A549 (cell line): ENCODE measurements around the gene MAJIN. TPM values are rescaled to one million over a fixed set of nuclear protein-coding genes. Genes with fewer than 3 reads are reported as not detected.

ENCODE experiments used
- ATAC-seq, 2 experiments: fragments of 200-7000 bp in 1 of 2; fragments of >200 bp in 1 of 2; cut with Nextera tagmentation in 1 of 2; cut with Tn5 transposase in 1 of 2; 3 replicates each; pipeline versions ENCODE4 v1.8.0 to v1.9.1; 2018 to 2020; ENCODE audit warnings: mild to moderate bottlenecking in 1 of 2, moderate library complexity in 1 of 2
- CTCF ChIA-PET: fragments of 300-600 bp; sonication (Branson Sonifier 250); formaldehyde crosslinking; extraction: SDS; loops from one replicate; lab custom pipeline; 2021; ENCODE audit warnings: antibody characterized with exemption, inconsistent platforms; lab: Yijun Ruan, JAX
- POLR2A ChIA-PET: fragments of 350-600 bp; formaldehyde crosslinking; extraction: SDS; loops from one replicate; lab custom pipeline; 2021; ENCODE audit warnings: antibody characterized with exemption, inconsistent platforms; lab: Yijun Ruan, JAX
- DNase-seq, 2 experiments: peaks; one replicate each; pipeline versions ENCODE4 v3.0.0 to v3.0.0-alpha.2; 2011 to 2016; ENCODE audit warnings: low read depth in 1 of 2, low spot score in 1 of 2
- FAIRE-seq: peaks from 2 replicates; lab custom pipeline; 2011; peaks lifted over from hg19 to GRCh38; lab: Jason Lieb, UNC
- H3K27ac ChIP-seq, 2 experiments: fragments of >200 bp; sonication (Bioruptor Twin); formaldehyde crosslinking; 3 replicates each; pipeline ENCODE4 v1.5.1; 2016 to 2017
- H3K4me1 ChIP-seq: fragments of >200 bp; sonication (Bioruptor Twin); formaldehyde crosslinking; 3 replicates; pipeline ENCODE4 v1.6.1; 2016
- H3K4me2 ChIP-seq: fragments of >200 bp; sonication (Bioruptor Twin); formaldehyde crosslinking; 3 replicates; pipeline ENCODE4 v1.6.1; 2016
- H3K4me3 ChIP-seq: fragments of >200 bp; sonication (Bioruptor Twin); formaldehyde crosslinking; 3 replicates; pipeline ENCODE4 v1.5.1; 2016
- H3K9me3 ChIP-seq: fragments of >200 bp; sonication (Bioruptor Twin); formaldehyde crosslinking; 3 replicates; pipeline ENCODE4 v1.6.1; 2016
- BHLHE40 ChIP-seq: IDR thresholded peaks from 2 replicates; pipeline ENCODE4 v1.6.1; 2012; ENCODE audit warnings: low read depth, low read length, inconsistent platforms
- CBX8 ChIP-seq: fragments of 200-600 bp; sonication (generic); IDR thresholded peaks from 2 replicates; pipeline ENCODE4 v1.6.1; 2016
- CHD4 ChIP-seq: fragments of 200-600 bp; sonication (generic); IDR thresholded peaks from 2 replicates; pipeline ENCODE4 v1.6.1; 2016; ENCODE audit warnings: antibody characterized with exemption, mild to moderate bottlenecking, borderline replicate concordance
- EHF ChIP-seq: fragments of 250-450 bp; sonication (Bioruptor Pico); IDR thresholded peaks from 2 replicates; pipeline ENCODE4 v1.5.0; 2020; ENCODE audit warnings: mild to moderate bottlenecking
- HOXB5 ChIP-seq: fragments of 250-450 bp; sonication (Bioruptor Pico); IDR thresholded peaks from 2 replicates; pipeline ENCODE4 v1.5.0; 2020; ENCODE audit warnings: mild to moderate bottlenecking, moderate library complexity
- MAFK ChIP-seq: fragments of 450-650 bp; IDR thresholded peaks from 2 replicates; pipeline ENCODE4 v1.6.1; 2014; ENCODE audit not compliant: partially characterized antibody
- MYC ChIP-seq: IDR thresholded peaks from 2 replicates; pipeline ENCODE4 v1.6.1; 2012; ENCODE audit warnings: mild to moderate bottlenecking, inconsistent platforms, low read length, improper control_type of control experiment, borderline replicate concordance
- NR3C1 ChIP-seq: fragments of >200 bp; sonication (Bioruptor Twin); formaldehyde crosslinking; IDR thresholded peaks from 3 replicates; pipeline ENCODE4 v1.6.1; 2017
- POLR2A ChIP-seq: IDR thresholded peaks from 2 replicates; pipeline ENCODE4 v1.6.1; 2012; ENCODE audit warnings: mild to moderate bottlenecking, low read length
- RARB ChIP-seq: fragments of 250-450 bp; sonication (Bioruptor Pico); IDR thresholded peaks from 2 replicates; pipeline ENCODE4 v1.8.0; 2021; ENCODE audit warnings: mild to moderate bottlenecking, moderate library complexity
- RNF2 ChIP-seq: fragments of 200-600 bp; sonication (generic); IDR thresholded peaks from 2 replicates; pipeline ENCODE4 v1.6.1; 2016; ENCODE audit warnings: low read depth, mild to moderate bottlenecking, antibody characterized with exemption, moderate library complexity, borderline replicate concordance
- SMC3 ChIP-seq: fragments of >200 bp; sonication (Bioruptor Twin); formaldehyde crosslinking; IDR thresholded peaks from 3 replicates; pipeline ENCODE4 v1.6.1; 2018; ENCODE audit warnings: inconsistent platforms
- TFCP2L1 ChIP-seq: fragments of 250-450 bp; sonication (Bioruptor Pico); IDR thresholded peaks from 2 replicates; pipeline ENCODE4 v1.5.0; 2021; ENCODE audit warnings: mild to moderate bottlenecking
- ZC3H11A ChIP-seq: fragments of 450-650 bp; IDR thresholded peaks from 2 replicates; pipeline ENCODE4 v1.6.1; 2014; ENCODE audit warnings: antibody characterized with exemption, mild to moderate bottlenecking
- ZNF302 ChIP-seq: fragments of 250-450 bp; sonication (Bioruptor Pico); IDR thresholded peaks from 2 replicates; pipeline ENCODE4 v1.9.0; 2021; ENCODE audit warnings: inconsistent platforms, mild to moderate bottlenecking, moderate library complexity
- ZSCAN20 ChIP-seq: fragments of 250-450 bp; sonication (Bioruptor Pico); IDR thresholded peaks from 2 replicates; pipeline ENCODE4 v1.8.0; 2022; ENCODE audit warnings: mild to moderate bottlenecking, moderate library complexity
- WGBS: methylation state at CpG from one replicate; pipeline ENCODE4 v1.1.6; 2017; ENCODE audit errors: missing lambda C conversion rate; 5-methylcytosine and 5-hydroxymethylcytosine counted together
- polyA minus RNA-seq: library from RNA; depleted of rRNA, polyadenylated mRNA; stranded (reverse); fragments of >200 nt; gene quantifications from 2 replicates; pipeline ENCODE4 v1.2.3, GENCODE V29; 2011; rRNA and poly(A)+ RNA removed
- polyA plus RNA-seq, 4 experiments: library from polyadenylated mRNA; depleted of rRNA in 3 of 4; stranded (reverse); fragments of >200 nt; fragmentation: RNase III in 1 of 4; extraction: RNeasy Plus Mini Kit Qiagen cat#74134 plus additional on column Dnase treatment in 1 of 4; gene quantifications; 2 replicates in 3 of 4; 3 replicates in 1 of 4; pipeline ENCODE4 v1.2.3, GENCODE V29; 2011 to 2017
- TF ChIP-seq, protein P1 (sequence below): fragments of 150-350 bp; IDR thresholded peaks from 2 replicates; pipeline ENCODE4 v1.6.1; 2014; ENCODE audit warnings: low read depth, mild to moderate bottlenecking, low read length
- TF ChIP-seq, protein P2 (sequence below): IDR thresholded peaks from 2 replicates; pipeline ENCODE4 v1.6.1; 2012
- TF ChIP-seq, protein P3 (sequence below): IDR thresholded peaks from 2 replicates; pipeline ENCODE4 v1.6.1; 2012; ENCODE audit warnings: low read depth, borderline replicate concordance
- TF ChIP-seq, protein P4 (sequence below): fragments of 450-650 bp; IDR thresholded peaks from 2 replicates; pipeline ENCODE4 v1.6.1; 2014; ENCODE audit warnings: antibody characterized with exemption
- TF ChIP-seq, protein P5 (sequence below): fragments of >200 bp; sonication (Bioruptor Twin); formaldehyde crosslinking; IDR thresholded peaks from 2 replicates; pipeline ENCODE4 v1.6.1; 2016
- TF ChIP-seq, protein P6 (sequence below): fragments of >200 bp; sonication (Bioruptor Twin); formaldehyde crosslinking; IDR thresholded peaks from 3 replicates; pipeline ENCODE4 v1.6.1; 2016

MAJIN gene, protein sequence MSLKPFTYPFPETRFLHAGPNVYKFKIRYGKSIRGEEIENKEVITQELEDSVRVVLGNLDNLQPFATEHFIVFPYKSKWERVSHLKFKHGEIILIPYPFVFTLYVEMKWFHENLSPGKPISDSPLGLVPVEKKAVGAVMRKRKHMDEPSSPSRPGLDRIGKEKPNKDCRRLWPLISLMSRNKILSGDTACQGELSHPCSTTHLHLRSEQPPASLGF
- 0.12 and 0.24 TPM in 2 replicates for polyA plus RNA-seq (2011; rRNA removed)
- polyA plus RNA-seq (2012; cell fraction: cytosol; rRNA removed) = 0.04 TPM in 1 of 2 replicates, not detected in the other
- 0.12 TPM in 1 of 2 replicates, not detected in the other for polyA plus RNA-seq (2012; cell fraction: nucleus; rRNA removed)
- polyA plus RNA-seq (2017; fragmentation: RNase III; extraction: RNeasy Plus Mini Kit Qiagen cat#74134 plus additional on column Dnase treatment) = not detected in 3 replicates
- polyA minus RNA-seq = not detected in 2 replicates

DNA sequence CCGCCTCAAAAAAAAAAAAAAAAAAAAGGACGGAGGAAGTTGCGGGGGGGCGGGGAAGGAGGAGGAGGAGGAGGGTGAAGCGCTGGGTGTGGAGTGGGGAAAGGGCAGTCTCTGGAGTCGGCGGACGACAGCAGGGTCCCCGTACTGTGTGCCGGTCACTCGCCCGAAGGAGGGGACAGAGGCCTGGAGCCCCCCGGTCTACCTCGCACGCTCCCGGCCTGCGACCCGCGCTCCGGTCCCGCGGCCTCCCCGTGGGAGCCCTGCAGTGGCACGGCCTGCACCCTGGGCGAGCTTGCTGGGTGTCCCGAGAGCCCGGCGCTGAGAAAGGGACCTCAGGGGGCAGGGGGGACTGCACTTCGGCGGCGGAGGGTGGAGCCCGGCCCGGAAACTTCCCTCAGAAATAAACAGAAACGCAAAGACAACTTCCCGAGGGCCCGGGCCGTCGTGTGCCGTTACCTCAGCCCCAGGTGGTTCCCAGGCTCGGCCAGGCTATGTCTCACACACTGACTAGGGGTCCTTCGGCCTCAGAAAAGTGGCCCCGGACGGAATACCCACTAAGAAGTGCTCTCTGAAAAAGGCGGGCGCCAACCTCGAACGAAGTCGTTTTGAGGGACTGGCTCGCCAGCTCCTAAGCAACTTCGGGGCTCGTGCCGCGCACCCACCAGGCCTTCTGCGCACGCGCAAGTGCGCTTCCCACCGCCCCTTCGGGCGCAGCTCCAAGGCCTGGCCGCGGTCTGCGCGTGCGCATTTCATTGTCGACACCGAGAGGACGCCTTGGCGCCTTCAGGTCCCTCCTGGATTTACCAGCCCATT, at the start of gene MAJIN:
Gene MAJIN (minus strand): TSS at position 688 of the 813 bp plus-strand sequence. CDS start 12,703 bp downstream, outside the sequence.
- FAIRE-seq (no peak), DNase-seq (peak; percentile 69 to 88), ATAC-seq (peak; percentile 64 to 79)
- H3K27ac ChIP-seq = peak within 1 kb of the TSS; percentile 56 to 71; a peak in 5 of 6 replicates
- H3K4me1 ChIP-seq = peaks cover 9% of the 10 kb centered on the region
- TF ChIP-seq, protein P1, sequence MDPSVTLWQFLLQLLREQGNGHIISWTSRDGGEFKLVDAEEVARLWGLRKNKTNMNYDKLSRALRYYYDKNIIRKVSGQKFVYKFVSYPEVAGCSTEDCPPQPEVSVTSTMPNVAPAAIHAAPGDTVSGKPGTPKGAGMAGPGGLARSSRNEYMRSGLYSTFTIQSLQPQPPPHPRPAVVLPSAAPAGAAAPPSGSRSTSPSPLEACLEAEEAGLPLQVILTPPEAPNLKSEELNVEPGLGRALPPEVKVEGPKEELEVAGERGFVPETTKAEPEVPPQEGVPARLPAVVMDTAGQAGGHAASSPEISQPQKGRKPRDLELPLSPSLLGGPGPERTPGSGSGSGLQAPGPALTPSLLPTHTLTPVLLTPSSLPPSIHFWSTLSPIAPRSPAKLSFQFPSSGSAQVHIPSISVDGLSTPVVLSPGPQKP = no peak
- TF ChIP-seq, protein P2, sequence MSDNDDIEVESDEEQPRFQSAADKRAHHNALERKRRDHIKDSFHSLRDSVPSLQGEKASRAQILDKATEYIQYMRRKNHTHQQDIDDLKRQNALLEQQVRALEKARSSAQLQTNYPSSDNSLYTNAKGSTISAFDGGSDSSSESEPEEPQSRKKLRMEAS = peak; percentile 99
- TF ChIP-seq, protein P3, sequence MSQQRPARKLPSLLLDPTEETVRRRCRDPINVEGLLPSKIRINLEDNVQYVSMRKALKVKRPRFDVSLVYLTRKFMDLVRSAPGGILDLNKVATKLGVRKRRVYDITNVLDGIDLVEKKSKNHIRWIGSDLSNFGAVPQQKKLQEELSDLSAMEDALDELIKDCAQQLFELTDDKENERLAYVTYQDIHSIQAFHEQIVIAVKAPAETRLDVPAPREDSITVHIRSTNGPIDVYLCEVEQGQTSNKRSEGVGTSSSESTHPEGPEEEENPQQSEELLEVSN = peak; percentile 99
- TF ChIP-seq HOXB5 (CRISPR knock-in tag) (0 out of 2 replicates have a peak, but pooled peaks have one; percentile 42), NR3C1 (no peak), RNF2 (peak; percentile 77; the same call in 1 of the 2 replicates)
- TF ChIP-seq, protein P4, sequence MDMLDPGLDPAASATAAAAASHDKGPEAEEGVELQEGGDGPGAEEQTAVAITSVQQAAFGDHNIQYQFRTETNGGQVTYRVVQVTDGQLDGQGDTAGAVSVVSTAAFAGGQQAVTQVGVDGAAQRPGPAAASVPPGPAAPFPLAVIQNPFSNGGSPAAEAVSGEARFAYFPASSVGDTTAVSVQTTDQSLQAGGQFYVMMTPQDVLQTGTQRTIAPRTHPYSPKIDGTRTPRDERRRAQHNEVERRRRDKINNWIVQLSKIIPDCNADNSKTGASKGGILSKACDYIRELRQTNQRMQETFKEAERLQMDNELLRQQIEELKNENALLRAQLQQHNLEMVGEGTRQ = peak; percentile 12; the same call in 1 of the 2 replicates
- peak within 1 kb of the TSS; percentile 27 for H3K4me3 ChIP-seq
- ChIA-PET POLR2A (interaction anchor here (1.0 kb wide), 1 partner anchor 43 kb away, joined by 3 read pairs; the partner anchor contains the start of gene ARL2), CTCF (interaction anchor here (0.8 to 1.1 kb wide), 3 partner anchors 34 to 105 kb away, joined by 3 to 4 read pairs (median 3); no protein-coding TSS in a partner anchor)
- WGBS = 70% methylated on average over 55 of the region's 69 CpGs
- peak within 1 kb of the TSS; percentile 69 for H3K4me2 ChIP-seq
- H3K9me3 ChIP-seq = no peaks in the 10 kb centered on the region

DNA sequence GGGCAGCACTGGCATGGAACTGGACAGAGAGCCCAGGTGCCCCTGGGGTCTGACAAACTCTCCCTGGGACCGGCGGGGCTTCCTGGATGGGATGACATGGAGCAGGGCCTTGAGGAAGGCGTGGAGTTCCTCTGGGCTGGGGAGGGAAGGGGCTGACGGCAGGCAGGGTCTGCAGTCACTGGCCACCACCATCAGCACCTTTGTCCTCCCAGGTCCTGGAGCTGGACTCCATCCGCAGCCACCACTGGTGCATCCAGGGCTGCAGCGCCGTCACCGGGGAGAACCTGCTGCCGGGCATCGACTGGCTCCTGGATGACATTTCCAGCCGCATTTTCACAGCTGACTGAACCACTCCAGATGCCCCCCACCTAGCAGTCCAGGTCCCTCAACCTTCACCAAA, 49.6 kb upstream of the MAJIN start:
- Histone ChIP-seq H3K4me2 (no peak overlapping the region), H3K4me1 (peaks cover 5% of the 10 kb centered on the region; the same call in 2 of the 3 replicates), H3K27ac (no peak overlapping the region), H3K4me3 (no peak overlapping the region), H3K9me3 (no peaks in the 10 kb centered on the region)
- ATAC-seq = no peak
- no peak for DNase-seq
- POLR2A ChIA-PET = no interaction called here
- CTCF ChIA-PET = interaction anchor here (0.9 to 1.1 kb wide), 3 partner anchors 10 to 234 kb away, joined by 3 to 4 read pairs (median 3); no protein-coding TSS in a partner anchor
- TF ChIP-seq, protein P5, sequence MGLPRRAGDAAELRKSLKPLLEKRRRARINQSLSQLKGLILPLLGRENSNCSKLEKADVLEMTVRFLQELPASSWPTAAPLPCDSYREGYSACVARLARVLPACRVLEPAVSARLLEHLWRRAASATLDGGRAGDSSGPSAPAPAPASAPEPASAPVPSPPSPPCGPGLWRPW = no peak
- TF ChIP-seq RARB (CRISPR knock-in tag) = no peak
- TF ChIP-seq TFCP2L1 (CRISPR knock-in tag) = no peak
- TF ChIP-seq RNF2 = no peak
- TF ChIP-seq MYC = no peak
- TF ChIP-seq, protein P3 = no peak
- no peak for TF ChIP-seq CHD4
- TF ChIP-seq ZSCAN20 (CRISPR knock-in tag) = no peak
- no peak for TF ChIP-seq CBX8
- TF ChIP-seq BHLHE40 = no peak
- TF ChIP-seq MAFK = no peak
- no peak for TF ChIP-seq SMC3
- TF ChIP-seq POLR2A = no peak
- TF ChIP-seq EHF (CRISPR knock-in tag) = no peak
- no peak for TF ChIP-seq ZC3H11A
- TF ChIP-seq, protein P6, sequence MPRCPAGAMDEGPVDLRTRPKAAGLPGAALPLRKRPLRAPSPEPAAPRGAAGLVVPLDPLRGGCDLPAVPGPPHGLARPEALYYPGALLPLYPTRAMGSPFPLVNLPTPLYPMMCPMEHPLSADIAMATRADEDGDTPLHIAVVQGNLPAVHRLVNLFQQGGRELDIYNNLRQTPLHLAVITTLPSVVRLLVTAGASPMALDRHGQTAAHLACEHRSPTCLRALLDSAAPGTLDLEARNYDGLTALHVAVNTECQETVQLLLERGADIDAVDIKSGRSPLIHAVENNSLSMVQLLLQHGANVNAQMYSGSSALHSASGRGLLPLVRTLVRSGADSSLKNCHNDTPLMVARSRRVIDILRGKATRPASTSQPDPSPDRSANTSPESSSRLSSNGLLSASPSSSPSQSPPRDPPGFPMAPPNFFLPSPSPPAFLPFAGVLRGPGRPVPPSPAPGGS = no peak
- TF ChIP-seq ZNF302 (CRISPR knock-in tag) = no peak
- WGBS = 95% methylated on average over 10 of the region's 11 CpGs
- no peak for FAIRE-seq
